ENCODE results near the gene MLPH.

- no peak for TF ChIP-seq POLR2A (IDR thresholded peaks at IDR 0.05; ENCODE audit: low read length)
- TF ChIP-seq GATA1 (IDR thresholded peaks at IDR 0.05; ENCODE audit: low read depth, low read length): no peak
These were observed 13.8 kb downstream of the MLPH start for GRCh38 chr2:237500681-237501424.

All from erythroblast (primary cell).